ENCODE results near the gene PMPCA. TPM values are rescaled to one million over a fixed set of nuclear protein-coding genes. Genes with fewer than 3 reads are reported as not detected.

The PMPCA gene
- total RNA-seq, 1 experiment from 2014 or later: 104 TPM

DNA sequence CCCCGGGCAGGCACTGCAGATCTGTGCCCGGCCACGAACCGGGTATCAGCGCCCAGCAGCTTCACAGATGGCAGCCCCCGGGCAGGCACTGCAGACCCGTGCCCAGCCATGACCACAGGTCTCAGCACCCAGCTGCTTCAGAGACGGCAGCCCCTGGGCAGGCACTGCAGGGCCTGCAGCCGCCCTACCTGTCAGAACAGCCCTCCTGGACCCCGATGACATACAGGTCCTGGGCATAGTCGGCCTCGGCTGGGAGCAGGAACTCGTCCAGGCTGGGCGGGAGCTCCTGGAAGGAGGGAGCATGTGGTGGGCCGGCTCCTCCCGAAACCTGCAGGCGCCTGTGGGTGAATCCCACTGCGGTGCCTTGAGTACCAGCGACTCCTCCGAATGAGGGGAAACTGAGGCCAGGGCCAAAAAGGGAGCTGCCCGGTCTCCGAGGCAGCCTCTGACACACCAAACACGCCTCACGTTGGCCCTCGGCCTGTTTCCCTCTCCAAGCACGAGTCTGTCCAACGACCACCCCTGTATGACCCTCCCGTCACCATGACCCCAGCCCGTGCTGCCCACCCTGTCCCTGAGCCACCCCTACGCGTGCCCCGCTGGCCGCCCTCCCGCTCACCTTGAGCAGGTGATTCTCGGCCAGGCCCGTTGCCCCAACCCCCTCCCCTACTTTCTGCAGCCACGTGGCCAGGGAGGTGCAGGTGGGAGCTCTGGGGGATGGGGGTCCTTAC, 23.6 kb downstream of the PMPCA start:
- no peak for DNase-seq (ENCODE audit: low read depth)

DNA sequence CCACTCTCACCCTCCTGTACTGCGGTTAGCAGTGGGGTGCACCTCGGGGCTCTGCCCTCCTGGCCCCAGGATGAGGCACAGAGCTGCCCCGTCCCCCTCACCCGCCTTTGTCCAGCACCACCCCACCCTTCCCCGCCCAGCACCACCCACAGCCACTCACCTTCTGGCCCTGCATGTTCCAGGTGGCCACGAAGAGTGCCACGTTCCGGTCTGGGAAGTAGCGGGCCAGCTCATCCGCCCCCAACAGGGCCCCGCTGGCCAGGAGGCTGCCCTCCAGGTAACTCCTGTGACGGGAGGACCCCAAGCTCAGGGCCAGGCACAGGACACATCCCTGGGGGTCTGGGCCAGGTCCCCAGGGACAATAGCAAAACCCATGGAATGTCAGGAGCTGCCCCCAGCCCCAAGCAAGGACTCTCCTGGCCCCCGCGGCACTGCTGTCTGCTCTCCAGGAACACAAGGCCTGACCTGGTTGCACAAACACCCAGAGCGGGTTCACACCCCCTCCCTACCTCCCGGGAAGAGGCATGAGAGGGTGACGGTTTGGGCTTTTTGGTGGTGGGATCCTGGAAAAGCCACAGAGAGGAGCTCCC, 24.2 kb downstream of the PMPCA start:
- no peak for DNase-seq (ENCODE audit: low read depth)

DNA sequence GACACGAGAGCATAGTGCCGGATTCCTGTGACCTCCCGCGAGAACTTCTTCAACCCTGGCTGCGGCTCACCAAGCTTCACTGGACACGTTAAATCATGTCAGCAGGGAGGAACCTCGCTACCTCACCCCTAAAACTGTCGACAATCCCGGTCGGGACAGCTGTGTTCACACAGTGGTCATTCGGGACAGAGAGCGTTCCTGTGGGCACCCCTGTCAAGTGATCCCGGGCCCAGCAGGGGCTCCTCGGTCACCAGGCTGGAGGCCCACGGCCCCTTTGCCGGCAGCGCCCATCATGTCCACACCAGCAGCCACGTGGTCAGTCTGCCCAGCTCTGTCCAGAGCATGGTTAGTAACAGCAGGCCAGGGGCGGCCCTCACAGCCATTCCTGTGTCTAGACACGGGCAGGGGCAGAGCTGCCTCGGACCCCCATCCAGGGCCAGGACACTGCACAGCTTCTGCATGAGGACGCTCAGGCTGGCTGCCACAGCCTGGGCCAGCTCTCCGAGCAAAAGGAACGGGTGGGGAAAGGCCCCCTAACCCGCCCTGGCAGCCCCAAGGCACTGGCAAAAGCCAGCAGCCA, 25.7 kb downstream of the PMPCA start:
- no peak for DNase-seq (ENCODE audit: low read depth)

DNA sequence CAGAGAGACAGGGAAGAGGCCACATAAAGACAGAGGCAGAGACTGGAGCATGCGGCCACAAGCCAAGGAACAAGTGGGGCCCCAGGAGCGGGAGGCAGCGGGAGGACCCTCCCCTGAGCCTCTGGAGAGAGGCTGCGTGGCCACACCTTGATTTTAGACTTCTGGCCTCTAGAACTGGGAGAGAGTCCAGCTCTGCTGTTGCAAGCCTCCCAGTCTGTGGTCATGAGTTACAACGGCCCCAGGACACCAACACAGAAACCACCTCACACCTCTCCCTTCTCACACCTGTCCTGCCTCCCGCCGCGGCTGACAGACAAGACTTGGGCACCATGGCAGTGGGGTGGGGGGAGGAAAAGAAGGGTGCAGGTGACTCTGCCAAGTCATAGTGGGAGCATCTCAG, 27.0 kb downstream of the PMPCA start:
- no peak for DNase-seq (ENCODE audit: low read depth)

DNA sequence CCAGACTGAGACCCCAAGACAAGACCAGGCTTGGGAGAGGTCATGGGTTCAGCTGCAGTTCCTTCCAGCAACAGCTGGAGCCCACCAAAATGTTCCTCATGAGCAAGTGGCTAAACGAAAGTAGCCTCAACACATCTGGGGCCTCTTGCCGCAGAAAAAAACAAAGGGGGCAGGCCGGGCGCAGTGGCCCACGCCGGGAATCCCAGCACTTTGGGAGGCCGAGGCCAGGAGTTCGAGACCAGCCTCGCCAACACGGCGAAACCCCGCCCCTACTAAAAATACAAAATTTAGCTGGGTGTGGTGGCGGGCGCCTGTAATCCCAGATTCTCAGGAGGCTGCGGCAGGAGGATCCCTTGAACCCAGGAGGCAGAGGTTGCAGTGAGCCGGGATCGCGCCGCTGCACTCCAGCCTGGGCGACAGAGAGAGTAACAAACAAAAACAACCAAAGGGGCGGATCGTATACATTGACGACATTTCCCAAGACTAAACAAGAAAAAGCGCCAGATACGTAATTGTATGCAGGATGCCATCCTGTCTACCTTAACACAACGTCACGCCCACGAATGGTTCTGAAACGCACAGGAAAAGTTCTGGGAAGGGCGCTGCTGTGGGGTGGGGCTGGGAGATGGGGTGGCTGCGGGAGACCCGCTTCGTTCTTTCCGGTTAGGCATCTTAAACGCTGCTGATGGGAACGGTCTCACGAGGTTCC, 27.5 kb downstream of the PMPCA start:
- DNase-seq (ENCODE audit: low read depth): no peak

DNA sequence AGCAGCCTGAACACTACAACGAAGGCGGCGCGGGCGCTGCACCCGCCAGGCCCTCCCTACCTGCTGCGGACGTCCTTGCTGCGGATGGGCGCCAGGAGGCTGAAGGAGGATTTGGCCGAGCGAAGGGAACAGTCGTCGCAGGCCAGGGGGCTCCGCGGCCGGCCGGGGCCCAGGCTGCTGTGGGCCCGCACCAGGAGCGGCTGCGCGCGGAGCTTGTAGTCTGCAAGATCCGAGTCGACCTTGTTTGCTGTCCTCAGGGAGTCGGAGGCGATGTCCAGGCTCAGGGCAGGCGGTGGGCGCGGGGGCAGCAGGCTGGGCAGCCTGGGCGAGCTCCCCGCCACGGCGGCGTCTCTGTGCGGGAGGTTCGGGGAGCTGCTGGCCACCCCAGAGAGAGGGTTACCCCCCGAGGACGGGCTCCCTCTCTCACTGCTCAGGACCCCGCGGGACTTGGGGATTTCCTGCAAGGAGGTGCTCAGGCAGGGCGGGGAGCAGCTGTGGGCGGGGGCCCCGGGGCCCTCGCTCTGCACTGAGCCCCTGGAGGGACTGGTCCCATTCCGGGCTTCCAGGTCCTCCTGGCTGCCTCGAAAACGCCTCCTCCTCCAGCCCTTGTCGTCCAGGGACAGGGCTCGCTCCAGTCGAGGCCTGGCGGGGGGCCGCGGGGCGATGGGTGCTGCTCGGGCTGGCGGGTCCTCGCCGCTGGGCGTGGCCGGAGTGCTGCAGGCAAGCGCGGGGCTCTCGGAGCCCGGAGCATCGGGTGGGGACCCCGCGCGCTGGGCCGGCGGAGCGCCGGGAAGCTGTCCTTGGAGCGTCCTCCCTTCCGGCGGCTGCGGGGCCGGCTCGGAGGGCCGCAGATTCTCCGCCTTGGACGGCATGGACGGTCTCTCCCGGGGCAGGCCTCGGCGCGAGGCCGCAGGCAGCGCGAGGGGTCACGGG, 28.4 kb downstream of the PMPCA start:
- peak; percentile 32 for DNase-seq (ENCODE audit: low read depth)

DNA sequence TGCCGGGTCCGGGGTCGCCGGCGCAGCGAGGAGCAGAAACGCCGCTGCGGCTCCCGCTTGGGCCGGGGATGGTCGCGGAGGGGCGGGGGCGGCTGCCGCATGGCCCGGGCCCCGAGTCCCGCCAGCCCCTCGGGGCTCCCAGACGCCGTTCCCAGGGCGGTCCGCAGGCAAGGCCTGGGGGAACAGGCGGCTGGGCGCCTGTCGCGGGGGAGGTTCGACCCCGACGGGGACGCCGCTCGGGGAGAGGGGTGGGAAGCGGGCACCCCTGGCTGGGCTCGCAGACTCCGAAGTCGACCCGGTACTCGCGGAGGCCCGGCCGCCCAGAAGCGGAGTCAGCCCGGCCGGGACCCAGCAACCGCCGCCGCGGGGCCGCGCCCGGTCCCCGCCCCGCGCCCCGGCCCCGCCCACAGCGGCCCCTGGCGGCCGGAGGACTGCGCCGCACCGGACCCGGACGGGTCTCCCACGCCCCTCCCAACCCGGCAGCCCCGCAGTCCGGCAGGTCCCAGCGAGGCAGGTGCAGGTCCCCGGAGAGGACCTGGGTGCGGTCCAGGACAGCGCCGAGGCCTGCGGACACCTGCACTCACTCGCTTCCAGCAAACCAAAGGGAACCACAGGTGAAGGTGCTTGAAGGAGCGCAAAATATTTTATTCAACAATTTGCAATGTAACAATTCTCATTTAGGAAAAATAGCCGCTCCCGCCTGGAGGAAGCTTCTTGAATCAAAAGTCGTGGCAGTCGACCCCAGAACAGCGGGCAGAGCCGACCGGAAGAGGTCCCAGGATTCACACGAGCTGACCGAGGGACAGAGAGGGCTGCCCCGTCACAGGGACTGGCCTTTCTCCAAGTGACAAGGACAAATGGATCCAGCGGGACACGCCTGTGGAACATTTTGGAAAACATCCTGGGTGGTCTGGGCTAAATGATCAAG, 29.3 kb downstream of the PMPCA start, which contains the start of gene INPP5E:
Gene INPP5E (minus strand): TSS at position 365 of the 928 bp plus-strand sequence. CDS start 426 bp downstream, outside the sequence.
- DNase-seq (ENCODE audit: low read depth): peak; percentile 23

DNA sequence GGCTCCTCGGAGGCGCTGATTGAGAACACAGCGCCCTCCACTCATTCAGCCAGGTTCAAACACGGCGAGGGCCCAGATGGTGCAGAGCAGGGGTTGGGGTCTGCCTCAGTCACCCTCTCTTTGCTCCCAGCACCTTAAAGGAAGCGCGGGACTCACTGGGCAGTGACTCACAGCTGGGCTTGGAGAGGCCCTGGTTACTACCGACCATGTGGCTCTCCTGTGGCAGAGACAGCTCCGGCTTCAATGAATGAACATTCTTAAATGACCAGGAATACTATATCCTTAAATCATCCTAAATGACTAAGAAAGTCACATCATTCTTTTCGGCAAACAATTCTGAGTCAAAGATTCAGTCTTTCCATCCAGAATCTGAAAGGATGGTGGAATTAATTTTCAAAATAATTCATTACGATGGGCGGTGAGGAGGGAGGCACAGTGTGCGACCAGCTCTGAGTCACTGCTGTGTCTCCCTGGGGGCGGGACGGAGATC, 30.8 kb downstream of the PMPCA start:
- DNase-seq (ENCODE audit: low read depth): no peak

DNA sequence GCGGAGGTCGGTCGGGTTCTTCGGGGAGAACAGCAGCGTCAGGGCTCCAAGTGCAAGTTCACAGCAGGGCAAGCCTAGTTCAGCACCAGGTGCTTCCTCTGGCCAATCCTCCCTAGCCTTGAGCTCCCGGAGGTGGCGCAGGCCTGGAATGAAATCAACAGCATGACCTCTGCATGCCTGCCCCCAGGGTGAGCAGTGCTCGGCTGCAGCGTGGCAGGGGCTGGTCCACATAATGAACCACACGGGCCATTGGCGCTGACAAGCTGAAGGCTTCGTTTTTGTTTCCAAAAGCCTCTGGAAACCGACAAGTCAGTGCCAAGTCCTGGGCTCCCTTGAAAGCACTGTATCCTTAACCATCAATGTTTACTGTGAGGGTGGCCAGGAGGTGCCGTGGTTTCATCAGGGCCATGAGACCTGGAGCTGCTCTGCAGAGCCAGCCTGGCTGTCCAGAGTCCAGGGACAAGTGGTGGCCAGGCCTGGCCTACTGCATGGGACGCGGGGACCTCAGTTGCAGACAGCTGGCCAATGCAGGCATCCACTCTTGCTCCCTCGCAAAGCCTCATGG, 31.3 kb downstream of the PMPCA start:
- no peak for DNase-seq (ENCODE audit: low read depth)

DNA sequence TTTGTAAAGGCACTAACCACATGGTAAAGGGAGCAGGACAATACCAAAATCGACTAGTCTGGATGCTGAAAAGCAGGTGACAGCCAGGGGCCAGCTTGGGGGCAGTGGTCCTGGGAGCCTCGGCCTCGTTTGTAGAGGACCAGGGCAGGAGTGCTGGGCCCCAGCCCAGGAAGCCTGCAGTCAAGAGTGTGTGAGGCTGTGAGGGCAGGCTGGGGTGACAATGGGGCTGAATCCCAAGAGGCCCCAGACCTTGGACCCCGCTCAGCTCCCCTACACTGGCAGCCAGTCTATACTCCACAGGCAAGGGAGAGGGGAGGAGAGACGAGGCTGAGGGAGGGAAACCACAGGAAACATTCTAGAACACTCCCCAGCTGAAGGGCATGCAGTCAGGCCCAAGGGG, 31.8 kb downstream of the PMPCA start:
- no peak for DNase-seq (ENCODE audit: low read depth)

DNA sequence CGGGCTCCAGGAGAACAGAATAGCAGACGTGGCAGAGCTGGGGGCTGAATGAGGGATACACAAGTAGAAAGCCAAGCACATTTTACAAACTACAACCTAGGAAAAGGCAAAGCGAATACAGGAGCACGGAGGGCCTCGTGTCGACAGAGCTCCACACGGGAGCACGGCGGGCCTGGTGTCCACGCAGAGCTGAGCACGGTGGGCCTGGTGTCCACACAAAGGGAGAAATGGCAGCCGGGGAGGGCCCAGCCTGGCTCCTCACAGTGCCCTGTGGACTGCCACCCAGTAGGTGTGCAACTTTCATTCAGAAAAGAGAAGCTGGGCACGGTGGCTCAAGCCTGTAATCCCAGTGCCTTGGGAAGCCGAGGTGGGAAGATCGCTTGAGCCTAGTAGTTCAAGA, 32.6 kb downstream of the PMPCA start:
- DNase-seq (ENCODE audit: low read depth): no peak

DNA sequence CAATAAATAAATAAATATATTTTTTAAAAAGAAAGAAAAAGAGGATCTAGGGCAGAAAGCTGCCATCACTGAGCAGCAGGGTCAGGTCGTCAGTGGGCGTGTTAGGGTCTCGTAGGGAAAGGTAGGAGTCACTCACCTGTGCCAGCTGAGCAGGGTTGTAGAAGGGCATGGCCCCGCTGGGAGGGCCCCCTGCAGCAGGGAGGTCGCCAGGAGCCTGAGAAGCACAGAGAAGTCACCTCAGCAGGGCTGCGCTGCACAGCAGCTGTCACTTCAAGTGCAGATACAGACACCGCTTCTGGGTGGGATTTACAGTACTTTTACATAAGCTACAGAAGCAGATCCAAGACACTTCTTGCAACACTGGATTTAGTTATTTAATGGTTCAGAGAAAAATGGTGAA, 33.2 kb downstream of the PMPCA start:
- DNase-seq (ENCODE audit: low read depth): no peak

DNA sequence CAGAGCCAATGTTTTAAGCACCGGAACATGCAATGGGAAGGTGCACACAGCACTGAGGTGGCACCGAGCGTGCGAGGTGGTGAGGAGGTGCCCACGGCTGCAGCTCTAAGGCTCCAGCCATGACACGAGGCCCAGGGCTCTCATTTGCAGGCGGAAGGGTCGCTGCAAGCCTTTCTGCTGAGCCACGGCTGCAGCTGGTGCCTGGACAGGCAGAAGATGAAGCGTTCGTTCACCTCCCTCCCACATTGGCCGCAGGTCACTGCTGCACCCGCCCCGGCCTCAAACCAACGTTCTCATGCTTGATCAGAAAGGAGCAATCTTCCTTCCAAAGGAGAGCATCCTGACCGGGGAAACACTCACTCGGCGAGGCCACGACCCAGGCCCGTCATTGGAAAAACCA, 33.6 kb downstream of the PMPCA start:
- no peak for DNase-seq (ENCODE audit: low read depth)

DNA sequence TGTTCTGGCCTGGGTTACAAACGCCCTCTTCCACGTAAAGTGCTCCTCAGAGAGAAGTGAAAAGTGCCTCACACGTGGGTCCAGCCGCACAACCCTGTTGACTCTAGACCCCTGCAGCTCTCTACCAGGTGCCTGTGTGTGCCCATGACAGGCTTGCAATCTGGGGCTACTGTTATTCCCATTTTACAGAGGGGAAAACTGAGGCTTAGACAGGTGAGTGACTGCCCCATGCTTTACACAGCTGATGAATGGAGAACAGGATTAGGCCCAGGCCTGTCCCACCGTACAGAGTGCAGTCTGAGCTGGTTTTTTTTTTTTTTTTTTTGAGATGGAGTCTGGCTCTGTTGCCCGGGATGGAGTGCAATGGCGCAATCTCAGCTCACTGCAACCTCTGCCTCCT, 35.3 kb downstream of the PMPCA start:
- DNase-seq (ENCODE audit: low read depth): no peak

DNA sequence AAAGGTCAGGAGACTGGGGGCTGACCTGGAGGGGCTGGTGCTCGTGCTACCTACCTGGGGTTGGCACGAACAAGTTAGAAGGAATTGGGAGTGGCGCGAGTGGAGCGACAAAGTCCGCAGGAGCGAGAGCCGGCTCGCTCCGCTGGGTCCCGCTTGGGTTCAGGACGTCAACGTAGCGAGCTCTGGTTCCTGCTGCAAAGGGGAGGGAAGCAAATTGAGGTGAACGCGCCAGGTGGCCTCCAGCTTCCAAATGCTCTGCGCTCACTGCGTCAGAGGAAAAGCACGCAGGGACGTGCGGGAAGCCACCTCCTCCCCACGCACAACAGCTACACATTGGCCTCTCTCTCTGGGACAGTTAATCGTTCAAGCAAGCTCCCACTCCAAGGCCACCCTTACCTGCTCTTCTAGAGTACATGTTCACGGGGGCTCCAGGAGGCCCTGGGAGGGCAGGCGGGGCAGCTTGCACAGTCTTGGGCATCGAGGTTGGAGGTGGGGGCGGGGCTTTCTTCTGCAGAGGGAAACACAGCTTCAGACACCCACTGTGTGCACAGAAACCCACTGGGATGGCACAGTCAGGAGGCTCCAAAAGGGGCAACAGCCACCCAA, 36.8 kb downstream of the PMPCA start:
- no peak for DNase-seq (ENCODE audit: low read depth)

DNA sequence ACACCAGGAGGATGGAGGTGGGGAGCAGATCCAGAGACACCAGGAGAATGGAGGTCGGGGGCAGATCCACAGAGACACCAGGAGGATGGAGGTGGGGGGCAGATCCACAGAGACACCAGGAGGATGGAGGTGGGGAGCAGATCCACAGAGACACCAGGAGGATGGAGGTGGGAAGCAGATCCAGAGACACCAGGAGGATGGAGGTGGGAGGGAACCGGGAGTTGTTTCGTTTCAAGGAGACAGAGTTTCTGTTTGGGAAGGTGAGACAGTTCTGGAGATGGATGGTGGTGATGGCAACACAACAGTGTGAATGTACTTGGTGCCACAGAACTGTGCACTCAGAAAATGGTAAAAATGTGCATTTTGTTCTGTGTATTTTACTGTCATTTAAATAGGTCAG, 38.2 kb downstream of the PMPCA start:
- no peak for DNase-seq (ENCODE audit: low read depth)

DNA sequence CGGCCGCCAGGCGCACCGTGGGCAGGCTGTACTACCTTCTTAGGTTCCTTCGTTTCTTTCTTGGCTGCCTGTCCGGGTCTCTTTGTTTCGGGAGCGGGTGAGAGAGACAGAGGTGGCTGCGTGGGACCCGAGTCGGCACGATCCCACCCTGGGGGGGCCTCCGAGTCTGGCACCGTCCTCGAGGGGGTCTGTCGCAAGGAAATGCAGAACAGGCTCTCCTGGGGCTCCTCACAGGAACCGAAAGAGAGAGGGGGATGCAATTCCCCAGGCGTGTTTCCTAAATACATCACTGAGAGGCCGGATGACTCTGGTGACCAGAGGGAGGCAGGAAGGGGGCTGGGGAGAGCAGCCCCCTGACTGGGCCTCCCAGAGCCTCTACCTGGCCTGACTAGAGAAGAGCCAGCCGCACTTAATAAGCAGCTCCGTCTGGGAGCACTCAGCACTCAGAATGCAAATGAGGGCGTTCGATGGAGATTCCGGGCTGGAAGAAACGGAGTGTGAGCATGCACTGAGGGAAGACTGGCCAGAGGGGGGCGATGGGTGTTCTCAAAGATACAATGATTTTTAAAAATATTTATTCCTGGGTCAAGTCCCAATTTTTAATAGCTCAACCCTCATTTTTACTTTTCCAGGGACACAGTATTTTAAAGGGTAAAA, 40.9 kb downstream of the PMPCA start:
- no peak for DNase-seq (ENCODE audit: low read depth)

DNA sequence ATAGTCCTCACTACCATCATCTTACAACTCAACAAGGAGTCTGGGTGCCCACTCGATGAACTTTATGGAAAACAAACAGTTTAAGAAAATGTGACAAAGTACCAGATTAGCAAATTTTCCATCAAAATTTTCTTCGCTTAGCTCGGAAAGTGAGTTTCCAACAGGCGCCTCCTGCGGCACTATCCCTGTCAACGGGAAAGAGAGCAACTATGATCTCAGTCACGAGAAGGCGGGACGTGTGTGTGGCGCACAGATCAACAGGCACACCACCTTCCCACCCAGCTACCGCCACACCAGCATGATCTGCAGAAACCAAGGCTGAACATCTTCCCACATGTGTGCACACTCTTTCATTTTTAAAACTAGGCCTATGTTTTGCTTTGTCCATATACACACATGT, 42.9 kb downstream of the PMPCA start:
- no peak for DNase-seq (ENCODE audit: low read depth)

Measured in HT1080 (cell line).